Astrocyte (in vitro differentiated cells and primary cell): Measurements from ENCODE around the gene RAB30. TPM values are rescaled to one million over a fixed set of nuclear protein-coding genes. Genes with fewer than 3 reads are reported as not detected.

ENCODE experiments used
- DNase-seq: peaks from one replicate; pipeline ENCODE4 v3.0.0-alpha.2; 2010; ENCODE audit warnings: low read depth
- FAIRE-seq: peaks from 2 replicates; lab custom pipeline; 2011; peaks lifted over from hg19 to GRCh38; lab: Jason Lieb, UNC
- H2AFZ ChIP-seq: 2 replicates; pipeline ENCODE4 v1.6.0; 2012; ENCODE audit warnings: low read depth, low read length, inconsistent platforms
- H3K27ac ChIP-seq: 2 replicates; pipeline ENCODE4 v1.5.1; 2011; ENCODE audit warnings: low read depth, low read length, inconsistent platforms
- H3K27me3 ChIP-seq: 2 replicates; pipeline ENCODE4 v1.6.0; 2011; ENCODE audit warnings: low read length, inconsistent platforms; ENCODE audit not compliant: insufficient read depth
- H3K36me3 ChIP-seq: 2 replicates; pipeline ENCODE4 v1.5.1; 2011; ENCODE audit warnings: low read length, inconsistent platforms; ENCODE audit not compliant: insufficient read depth
- H3K4me1 ChIP-seq: 2 replicates; pipeline ENCODE4 v1.5.1; 2011; ENCODE audit warnings: low read length, inconsistent platforms; ENCODE audit not compliant: insufficient read depth
- H3K4me2 ChIP-seq: 2 replicates; pipeline ENCODE4 v1.6.0; 2012; ENCODE audit warnings: low read length, inconsistent platforms
- H3K4me3 ChIP-seq: 2 replicates; pipeline ENCODE4 v1.5.1; 2011; ENCODE audit warnings: low read depth, mild to moderate bottlenecking, low read length, inconsistent platforms; ENCODE audit not compliant: insufficient read depth
- H3K79me2 ChIP-seq: 2 replicates; pipeline ENCODE4 v1.6.0; 2012; ENCODE audit warnings: mild to moderate bottlenecking, low read length, inconsistent platforms; ENCODE audit not compliant: insufficient read depth
- H3K9ac ChIP-seq: 2 replicates; pipeline ENCODE4 v1.6.0; 2012; ENCODE audit warnings: mild to moderate bottlenecking, low read length, inconsistent platforms
- H3K9me3 ChIP-seq: 2 replicates; pipeline ENCODE4 v1.5.1; 2012; ENCODE audit warnings: low read depth, mild to moderate bottlenecking, low read length, inconsistent platforms; ENCODE audit not compliant: insufficient read depth
- H4K20me1 ChIP-seq: 2 replicates; pipeline ENCODE4 v1.6.0; 2012; ENCODE audit warnings: low read length, inconsistent platforms; ENCODE audit not compliant: insufficient read depth
- H3K27ac Mint-ChIP-seq: one replicate; pipeline ENCODE4 v1.8.0; 2021; ENCODE audit warnings: mild to moderate bottlenecking, mixed read lengths; ENCODE audit not compliant: unreplicated experiment
- H3K27me3 Mint-ChIP-seq: one replicate; pipeline ENCODE4 v1.8.0; 2021; ENCODE audit warnings: low read depth, mixed read lengths; ENCODE audit not compliant: unreplicated experiment
- H3K36me3 Mint-ChIP-seq: one replicate; pipeline ENCODE4 v1.8.0; 2021; ENCODE audit warnings: low read depth, mixed read lengths; ENCODE audit not compliant: unreplicated experiment
- H3K4me1 Mint-ChIP-seq: one replicate; pipeline ENCODE4 v1.8.0; 2021; ENCODE audit warnings: low read depth, mixed read lengths; ENCODE audit not compliant: unreplicated experiment
- H3K4me3 Mint-ChIP-seq: one replicate; pipeline ENCODE4 v1.8.0; 2021; ENCODE audit warnings: mild to moderate bottlenecking, moderate library complexity, mixed read lengths; ENCODE audit not compliant: unreplicated experiment
- H3K9me3 Mint-ChIP-seq: one replicate; pipeline ENCODE4 v1.8.0; 2021; ENCODE audit warnings: mild to moderate bottlenecking, mixed read lengths; ENCODE audit not compliant: unreplicated experiment
- EZH2 ChIP-seq: IDR thresholded peaks from 2 replicates; pipeline ENCODE4 v1.6.1; 2012; ENCODE audit warnings: mild to moderate bottlenecking, low read length, inconsistent platforms; ENCODE audit not compliant: insufficient read depth
- total RNA-seq: library from RNA; stranded (reverse); gene quantifications from 2 replicates; pipeline ENCODE4 v1.2.1, GENCODE V29; 2021
- TF ChIP-seq, protein P1 (sequence below): IDR thresholded peaks from 2 replicates; pipeline ENCODE4 v1.5.1; 2011; ENCODE audit warnings: low read depth, mild to moderate bottlenecking, inconsistent platforms, low read length, moderate library complexity; ENCODE audit not compliant: insufficient read depth

RAB30 gene
- total RNA-seq, 1 donor from 2014 or later = 40.0 TPM

DNA sequence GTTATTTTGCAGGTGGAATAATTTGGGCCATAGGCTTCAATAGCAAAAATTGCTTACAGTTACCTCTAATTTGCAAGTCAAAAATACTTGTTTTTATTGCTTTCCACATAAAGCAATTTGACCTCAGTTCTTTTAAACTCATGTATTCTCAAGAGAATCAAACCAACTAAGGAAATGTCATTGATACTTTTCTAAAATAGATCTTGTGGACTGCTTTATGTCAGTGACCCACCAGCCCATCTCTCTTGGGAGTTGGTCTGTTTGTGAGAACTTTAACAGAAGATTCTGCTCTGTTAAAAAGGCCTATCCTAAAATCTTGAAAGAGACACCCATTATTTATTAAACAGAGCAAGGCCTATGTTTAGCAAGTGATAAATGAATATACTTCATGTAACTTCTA is 94.9 kb downstream of the RAB30 start:
- TF ChIP-seq EZH2 = no peak
- TF ChIP-seq, protein P1, sequence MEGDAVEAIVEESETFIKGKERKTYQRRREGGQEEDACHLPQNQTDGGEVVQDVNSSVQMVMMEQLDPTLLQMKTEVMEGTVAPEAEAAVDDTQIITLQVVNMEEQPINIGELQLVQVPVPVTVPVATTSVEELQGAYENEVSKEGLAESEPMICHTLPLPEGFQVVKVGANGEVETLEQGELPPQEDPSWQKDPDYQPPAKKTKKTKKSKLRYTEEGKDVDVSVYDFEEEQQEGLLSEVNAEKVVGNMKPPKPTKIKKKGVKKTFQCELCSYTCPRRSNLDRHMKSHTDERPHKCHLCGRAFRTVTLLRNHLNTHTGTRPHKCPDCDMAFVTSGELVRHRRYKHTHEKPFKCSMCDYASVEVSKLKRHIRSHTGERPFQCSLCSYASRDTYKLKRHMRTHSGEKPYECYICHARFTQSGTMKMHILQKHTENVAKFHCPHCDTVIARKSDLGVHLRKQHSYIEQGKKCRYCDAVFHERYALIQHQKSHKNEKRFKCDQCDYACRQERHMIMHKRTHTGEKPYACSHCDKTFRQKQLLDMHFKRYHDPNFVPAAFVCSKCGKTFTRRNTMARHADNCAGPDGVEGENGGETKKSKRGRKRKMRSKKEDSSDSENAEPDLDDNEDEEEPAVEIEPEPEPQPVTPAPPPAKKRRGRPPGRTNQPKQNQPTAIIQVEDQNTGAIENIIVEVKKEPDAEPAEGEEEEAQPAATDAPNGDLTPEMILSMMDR = no peak
- Mint-ChIP-seq H3K4me3 (no peak overlapping the region), H3K27ac (no peak overlapping the region), H3K4me1 (peaks cover 37% of the 10 kb centered on the region), H3K36me3 (no peaks in the 10 kb centered on the region), H3K9me3 (no peaks in the 10 kb centered on the region), H3K27me3 (no peaks in the 10 kb centered on the region)
- no peak for DNase-seq
- Histone ChIP-seq H3K36me3 (peaks cover 5% of the 10 kb centered on the region), H3K79me2 (no peaks in the 10 kb centered on the region), H2AFZ (no peak overlapping the region), H3K4me3 (no peak overlapping the region), H3K27me3 (no peaks in the 10 kb centered on the region), H3K9me3 (no peaks in the 10 kb centered on the region), H3K4me1 (peaks cover 32% of the 10 kb centered on the region), H3K9ac (no peak overlapping the region), H4K20me1 (no peaks in the 10 kb centered on the region), H3K4me2 (no peak overlapping the region), H3K27ac (no peak overlapping the region)
- peak; percentile 58 for FAIRE-seq

DNA sequence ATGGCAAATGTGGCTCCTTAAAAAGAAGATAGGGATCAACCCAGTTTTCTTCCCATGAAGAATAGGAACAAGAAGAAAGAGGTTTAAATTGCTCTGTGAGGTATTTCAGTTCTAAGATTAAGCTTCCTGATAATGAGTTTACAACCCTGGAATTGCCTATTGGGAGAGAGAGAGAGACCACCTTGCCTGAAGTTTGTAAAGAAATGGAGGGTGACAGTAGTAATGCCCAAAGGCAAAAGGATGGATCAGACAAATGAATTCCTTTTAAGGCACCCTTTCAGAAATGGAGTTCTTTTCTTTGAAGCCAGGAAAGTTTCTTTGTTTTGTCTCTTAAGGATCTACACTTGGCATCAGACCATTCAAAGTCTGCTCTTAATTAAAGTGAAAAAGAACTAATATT is 95.8 kb downstream of the RAB30 start:
- Histone ChIP-seq H2AFZ (no peak overlapping the region), H3K9ac (no peak overlapping the region), H3K36me3 (no peaks in the 10 kb centered on the region), H3K27me3 (no peaks in the 10 kb centered on the region), H3K4me3 (no peak overlapping the region), H3K4me2 (no peak overlapping the region), H4K20me1 (no peaks in the 10 kb centered on the region), H3K27ac (no peak overlapping the region), H3K79me2 (no peaks in the 10 kb centered on the region), H3K4me1 (peaks cover 29% of the 10 kb centered on the region), H3K9me3 (no peaks in the 10 kb centered on the region)
- no peak overlapping the region for H3K4me3 Mint-ChIP-seq
- no peaks in the 10 kb centered on the region for H3K36me3 Mint-ChIP-seq
- no peaks in the 10 kb centered on the region for H3K27me3 Mint-ChIP-seq
- DNase-seq (no peak), FAIRE-seq (no peak)
- H3K9me3 Mint-ChIP-seq = no peaks in the 10 kb centered on the region
- peaks cover 32% of the 10 kb centered on the region for H3K4me1 Mint-ChIP-seq
- TF ChIP-seq EZH2 = no peak
- TF ChIP-seq, protein P1 = no peak
- H3K27ac Mint-ChIP-seq = no peak overlapping the region

DNA sequence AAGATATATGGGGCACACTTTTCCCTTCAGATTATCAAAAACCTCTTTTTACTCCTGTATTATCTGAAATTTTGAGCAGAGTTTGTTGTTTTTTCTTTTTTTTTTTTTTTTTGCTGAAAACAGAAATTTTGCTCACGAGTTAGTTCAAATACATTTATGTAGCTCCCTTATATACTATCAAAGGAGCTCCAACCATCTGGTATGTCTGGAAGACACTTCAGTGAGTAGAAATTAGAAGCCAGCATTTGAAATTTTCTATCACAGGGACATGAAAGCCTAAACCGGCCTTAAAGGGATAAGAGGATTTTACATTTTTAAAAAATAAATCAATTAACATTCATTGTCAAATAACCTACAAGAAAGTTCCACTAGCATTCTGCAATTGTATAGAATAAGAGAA is 96.8 kb downstream of the RAB30 start:
- Histone ChIP-seq H3K9ac (no peak overlapping the region), H4K20me1 (no peaks in the 10 kb centered on the region), H3K79me2 (no peaks in the 10 kb centered on the region), H3K9me3 (no peaks in the 10 kb centered on the region), H3K27me3 (no peaks in the 10 kb centered on the region), H3K4me3 (no peak overlapping the region), H3K4me2 (no peak overlapping the region), H3K36me3 (no peaks in the 10 kb centered on the region), H3K4me1 (peaks cover 21% of the 10 kb centered on the region), H2AFZ (no peak overlapping the region), H3K27ac (no peak overlapping the region)
- Mint-ChIP-seq H3K4me1 (peaks cover 22% of the 10 kb centered on the region), H3K4me3 (no peak overlapping the region), H3K36me3 (no peaks in the 10 kb centered on the region), H3K27ac (no peak overlapping the region), H3K27me3 (no peaks in the 10 kb centered on the region), H3K9me3 (no peaks in the 10 kb centered on the region)
- FAIRE-seq (no peak), DNase-seq (no peak)
- TF ChIP-seq EZH2 = no peak
- TF ChIP-seq, protein P1 = no peak
